Upper lobe of left lung (tissue), 4 donors: Measurements from ENCODE around the gene QRICH1.

Source experiments
- CTCF ChIP-seq, 6 experiments: fragments of 450-650 bp in 4 of 6; fragments of 200-600 bp in 2 of 6; sonication (generic) in 2 of 6; IDR thresholded peaks; one replicate each; pipeline ENCODE4 v1.5.1; 2016 to 2019; ENCODE audit warnings: antibody characterized with exemption in 6 of 6
- EP300 ChIP-seq, 4 donors: sonication (generic); formaldehyde crosslinking; IDR thresholded peaks; one replicate each; pipeline ENCODE4 v1.5.1; 2017; ENCODE audit warnings: antibody characterized with exemption in 4 of 4, control low read depth in 2 of 4
- POLR2AphosphoS5 ChIP-seq, 2 donors: sonication (generic); formaldehyde crosslinking; IDR thresholded peaks; one replicate each; pipeline ENCODE4 v1.5.1; 2017; ENCODE audit warnings: antibody characterized with exemption in 2 of 2

DNA sequence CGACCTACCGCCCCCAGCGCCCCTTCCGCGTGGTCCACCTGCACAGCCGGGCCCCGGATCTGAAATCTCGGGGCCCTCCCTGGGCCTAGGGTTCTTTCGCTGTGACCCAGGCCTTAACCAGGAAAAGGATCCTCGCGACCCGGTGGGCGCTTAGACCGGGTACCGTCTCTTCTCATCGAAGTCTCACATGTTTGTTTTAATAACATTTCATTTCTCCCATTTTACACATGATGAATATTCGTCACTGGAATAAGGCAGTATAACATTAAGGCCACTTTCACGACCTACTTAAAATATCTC, 75.2 kb downstream of the QRICH1 start:
- TF ChIP-seq POLR2AphosphoS5 (IDR thresholded peaks at IDR 0.05) (no peak), CTCF (IDR thresholded peaks at IDR 0.05) (no peak), EP300 (IDR thresholded peaks at IDR 0.05) (no peak)
